ENCODE data around the gene PLCXD3. TPM values are rescaled to one million over a fixed set of nuclear protein-coding genes. Genes with fewer than 3 reads are reported as not detected.

The PLCXD3 gene
- total RNA-seq, 1 donor from 2014 or later = not detected

- no peak for TF ChIP-seq CTCF (IDR thresholded peaks at IDR 0.05)
Measured at GRCh38 chr5:41465493-41466171, 44.8 kb downstream of the PLCXD3 start.

DNA sequence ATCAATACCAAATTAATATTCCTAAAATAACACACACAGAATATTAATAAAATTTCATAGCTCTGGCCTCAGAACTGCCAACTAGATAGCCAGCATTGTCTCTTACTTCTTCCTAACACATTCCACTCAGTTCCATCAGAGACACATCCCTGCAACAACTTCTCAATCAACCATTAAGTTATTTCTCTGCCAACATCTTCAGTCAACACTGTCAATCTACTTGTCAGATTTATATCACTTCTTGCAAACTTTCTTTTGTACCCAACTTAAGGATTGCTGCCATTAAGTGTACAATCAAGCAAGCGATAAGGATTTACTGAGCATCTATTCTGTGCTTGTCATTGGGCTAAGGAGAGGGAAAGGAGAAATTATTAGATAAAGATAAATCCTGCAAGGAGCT is 50.8 kb downstream of the PLCXD3 start:
- H3K27me3 Mint-ChIP-seq (ENCODE audit: low read depth) = peaks cover 2% of the 10 kb centered on the region
- H3K4me3 Mint-ChIP-seq (ENCODE audit: unreplicated experiment) = no peak overlapping the region

More at GRCh38 chr5:41465493-41466171, 44.8 kb downstream of the PLCXD3 start:
- Mint-ChIP-seq H3K4me3 (ENCODE audit: unreplicated experiment) (no peak overlapping the region), H3K27me3 (ENCODE audit: low read depth) (peaks cover 2% of the 10 kb centered on the region), H3K4me1 (ENCODE audit: low read depth) (no peaks in the 10 kb centered on the region), H3K36me3 (ENCODE audit: low read depth) (no peaks in the 10 kb centered on the region), H3K27ac (ENCODE audit: unreplicated experiment) (no peak overlapping the region), H3K9me3 (ENCODE audit: low read depth) (peaks cover 13% of the 10 kb centered on the region)
- no peak for DNase-seq (ENCODE audit: low spot score)

GRCh38 chr5:41457094-41457493 is 53.3 kb downstream of the PLCXD3 start:
- no peak overlapping the region for H3K27ac Mint-ChIP-seq (ENCODE audit: unreplicated experiment)
- H3K4me1 Mint-ChIP-seq (ENCODE audit: low read depth) = no peaks in the 10 kb centered on the region
- no peak for TF ChIP-seq CTCF (IDR thresholded peaks at IDR 0.05)
- no peaks in the 10 kb centered on the region for H3K9me3 Mint-ChIP-seq (ENCODE audit: low read depth)
- H3K4me3 Mint-ChIP-seq (ENCODE audit: unreplicated experiment) = no peak overlapping the region
- peaks cover 2% of the 10 kb centered on the region for H3K27me3 Mint-ChIP-seq (ENCODE audit: low read depth)
- H3K36me3 Mint-ChIP-seq (ENCODE audit: low read depth) = no peaks in the 10 kb centered on the region
- no peak for DNase-seq (ENCODE audit: low spot score)

More for the DNA sequence above, 50.8 kb downstream of the PLCXD3 start:
- TF ChIP-seq CTCF (IDR thresholded peaks at IDR 0.05) = no peak
- no peak overlapping the region for H3K27ac Mint-ChIP-seq (ENCODE audit: unreplicated experiment)
- no peaks in the 10 kb centered on the region for H3K4me1 Mint-ChIP-seq (ENCODE audit: low read depth)
- no peaks in the 10 kb centered on the region for H3K36me3 Mint-ChIP-seq (ENCODE audit: low read depth)
- DNase-seq (ENCODE audit: low spot score) = no peak
- no peaks in the 10 kb centered on the region for H3K9me3 Mint-ChIP-seq (ENCODE audit: low read depth)

GRCh38 chr5:41452506-41452905 is 57.9 kb downstream of the PLCXD3 start:
- Mint-ChIP-seq H3K4me1 (ENCODE audit: low read depth) (no peaks in the 10 kb centered on the region), H3K36me3 (ENCODE audit: low read depth) (no peaks in the 10 kb centered on the region), H3K27me3 (ENCODE audit: low read depth) (no peaks in the 10 kb centered on the region), H3K9me3 (ENCODE audit: low read depth) (no peaks in the 10 kb centered on the region), H3K4me3 (ENCODE audit: unreplicated experiment) (no peak overlapping the region), H3K27ac (ENCODE audit: unreplicated experiment) (no peak overlapping the region)
- no peak for DNase-seq (ENCODE audit: low spot score)
- TF ChIP-seq CTCF (IDR thresholded peaks at IDR 0.05) = no peak

DNA sequence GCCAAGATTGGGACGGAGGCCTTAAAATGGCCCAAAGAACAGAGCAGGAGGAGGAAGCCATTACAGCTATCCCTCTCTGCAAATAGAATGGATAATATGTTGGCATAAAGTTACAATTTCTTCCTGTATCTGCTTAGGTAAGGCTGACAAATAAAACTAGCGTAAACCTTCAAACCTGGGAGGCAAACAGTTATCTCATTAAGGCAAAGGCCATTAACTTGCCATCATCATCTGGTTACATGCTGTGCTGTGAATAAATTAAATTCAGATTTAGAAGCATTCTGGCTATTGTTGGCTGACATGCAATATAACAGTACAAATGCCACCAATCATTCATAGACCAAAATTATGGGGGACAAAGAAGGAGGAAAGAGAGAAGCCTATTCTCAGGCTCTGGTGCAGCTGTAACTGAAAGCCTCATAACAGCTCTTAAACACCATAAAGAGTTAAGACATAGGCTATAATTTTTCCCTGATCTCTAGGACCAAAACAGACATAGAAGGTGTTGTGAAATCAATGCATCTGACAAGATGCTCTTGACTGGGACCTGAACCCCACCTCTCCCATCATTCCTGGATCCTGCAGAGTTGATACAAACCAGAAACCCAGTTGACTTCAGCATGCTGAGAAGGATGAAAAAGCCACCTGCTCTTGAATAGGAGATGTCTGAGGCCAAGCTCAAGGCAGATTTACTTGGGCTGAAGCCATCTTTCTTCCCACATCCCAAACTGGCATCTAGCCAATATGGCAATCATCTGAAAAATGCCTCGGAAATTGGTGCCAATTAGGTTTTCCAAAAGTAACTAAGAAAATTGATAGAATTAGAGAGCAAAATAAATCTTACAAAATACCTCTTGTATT is 62.5 kb downstream of the PLCXD3 start:
- no peak overlapping the region for H3K27ac Mint-ChIP-seq (ENCODE audit: unreplicated experiment)
- no peak for DNase-seq (ENCODE audit: low spot score)

More for the DNA sequence above, 62.5 kb downstream of the PLCXD3 start:
- no peaks in the 10 kb centered on the region for H3K36me3 Mint-ChIP-seq (ENCODE audit: low read depth)
- no peaks in the 10 kb centered on the region for H3K4me1 Mint-ChIP-seq (ENCODE audit: low read depth)
- no peak for TF ChIP-seq CTCF (IDR thresholded peaks at IDR 0.05)
- H3K4me3 Mint-ChIP-seq (ENCODE audit: unreplicated experiment) = no peak overlapping the region
- H3K27me3 Mint-ChIP-seq (ENCODE audit: low read depth) = no peaks in the 10 kb centered on the region
- peaks cover 3% of the 10 kb centered on the region for H3K9me3 Mint-ChIP-seq (ENCODE audit: low read depth)
